A549 (cell line): ENCODE measurements around the gene SUGP1.

Experiments
- EHMT2 ChIP-seq: fragments of 200-600 bp; sonication (generic); IDR thresholded peaks from 2 replicates; pipeline ENCODE4 v1.6.1; 2016; ENCODE audit warnings: antibody characterized with exemption, low read depth, mild to moderate bottlenecking, moderate library complexity
- HDAC2 ChIP-seq: fragments of 200-600 bp; sonication (generic); IDR thresholded peaks from 2 replicates; pipeline ENCODE4 v1.6.1; 2016
- JUN ChIP-seq, 2 experiments: fragments of >200 bp; sonication (Bioruptor Twin); formaldehyde crosslinking; IDR thresholded peaks; 2 replicates in 1 of 2; 3 replicates in 1 of 2; pipeline ENCODE4 v1.6.1; 2016 to 2017
- POLR2A ChIP-seq: IDR thresholded peaks from 2 replicates; pipeline ENCODE4 v1.6.1; 2012; ENCODE audit warnings: mild to moderate bottlenecking, low read length
- TF ChIP-seq, protein P1 (sequence below): fragments of 150-350 bp; IDR thresholded peaks from 2 replicates; pipeline ENCODE4 v1.6.1; 2014; ENCODE audit warnings: low read depth, mild to moderate bottlenecking, low read length
- TF ChIP-seq, protein P2 (sequence below): fragments of 450-650 bp; IDR thresholded peaks from 2 replicates; pipeline ENCODE4 v1.6.1; 2014; ENCODE audit warnings: antibody characterized with exemption
- TF ChIP-seq, protein P3 (sequence below): fragments of >200 bp; sonication (Bioruptor Twin); formaldehyde crosslinking; IDR thresholded peaks from 3 replicates; pipeline ENCODE4 v1.5.1; 2016

DNA sequence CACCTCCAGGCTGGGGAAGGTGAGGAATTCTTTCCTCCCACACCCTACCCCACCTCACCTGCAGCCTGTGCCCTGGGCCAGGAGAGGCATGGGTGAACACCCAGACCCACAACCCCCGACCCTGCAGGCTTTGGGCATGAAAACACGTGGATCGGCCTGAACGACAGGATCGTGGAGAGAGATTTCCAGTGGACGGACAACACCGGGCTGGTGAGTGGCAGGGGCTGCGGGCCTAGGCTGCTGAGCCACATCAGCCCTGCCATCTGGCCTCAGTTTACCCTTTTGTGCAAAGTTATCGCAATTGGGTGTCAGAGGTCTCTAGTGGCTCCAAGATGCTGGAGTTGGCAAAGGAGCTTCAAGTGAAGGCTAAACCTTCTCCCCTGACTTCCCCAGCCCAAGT lies 79.8 kb downstream of the SUGP1 start:
- TF ChIP-seq HDAC2 (no peak), POLR2A (no peak), EHMT2 (no peak), JUN (IDR thresholded peaks at IDR 0.05) (no peak)
- TF ChIP-seq, protein P1, sequence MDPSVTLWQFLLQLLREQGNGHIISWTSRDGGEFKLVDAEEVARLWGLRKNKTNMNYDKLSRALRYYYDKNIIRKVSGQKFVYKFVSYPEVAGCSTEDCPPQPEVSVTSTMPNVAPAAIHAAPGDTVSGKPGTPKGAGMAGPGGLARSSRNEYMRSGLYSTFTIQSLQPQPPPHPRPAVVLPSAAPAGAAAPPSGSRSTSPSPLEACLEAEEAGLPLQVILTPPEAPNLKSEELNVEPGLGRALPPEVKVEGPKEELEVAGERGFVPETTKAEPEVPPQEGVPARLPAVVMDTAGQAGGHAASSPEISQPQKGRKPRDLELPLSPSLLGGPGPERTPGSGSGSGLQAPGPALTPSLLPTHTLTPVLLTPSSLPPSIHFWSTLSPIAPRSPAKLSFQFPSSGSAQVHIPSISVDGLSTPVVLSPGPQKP, result no peak
- TF ChIP-seq, protein P2, sequence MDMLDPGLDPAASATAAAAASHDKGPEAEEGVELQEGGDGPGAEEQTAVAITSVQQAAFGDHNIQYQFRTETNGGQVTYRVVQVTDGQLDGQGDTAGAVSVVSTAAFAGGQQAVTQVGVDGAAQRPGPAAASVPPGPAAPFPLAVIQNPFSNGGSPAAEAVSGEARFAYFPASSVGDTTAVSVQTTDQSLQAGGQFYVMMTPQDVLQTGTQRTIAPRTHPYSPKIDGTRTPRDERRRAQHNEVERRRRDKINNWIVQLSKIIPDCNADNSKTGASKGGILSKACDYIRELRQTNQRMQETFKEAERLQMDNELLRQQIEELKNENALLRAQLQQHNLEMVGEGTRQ, result no peak
- TF ChIP-seq, protein P3, sequence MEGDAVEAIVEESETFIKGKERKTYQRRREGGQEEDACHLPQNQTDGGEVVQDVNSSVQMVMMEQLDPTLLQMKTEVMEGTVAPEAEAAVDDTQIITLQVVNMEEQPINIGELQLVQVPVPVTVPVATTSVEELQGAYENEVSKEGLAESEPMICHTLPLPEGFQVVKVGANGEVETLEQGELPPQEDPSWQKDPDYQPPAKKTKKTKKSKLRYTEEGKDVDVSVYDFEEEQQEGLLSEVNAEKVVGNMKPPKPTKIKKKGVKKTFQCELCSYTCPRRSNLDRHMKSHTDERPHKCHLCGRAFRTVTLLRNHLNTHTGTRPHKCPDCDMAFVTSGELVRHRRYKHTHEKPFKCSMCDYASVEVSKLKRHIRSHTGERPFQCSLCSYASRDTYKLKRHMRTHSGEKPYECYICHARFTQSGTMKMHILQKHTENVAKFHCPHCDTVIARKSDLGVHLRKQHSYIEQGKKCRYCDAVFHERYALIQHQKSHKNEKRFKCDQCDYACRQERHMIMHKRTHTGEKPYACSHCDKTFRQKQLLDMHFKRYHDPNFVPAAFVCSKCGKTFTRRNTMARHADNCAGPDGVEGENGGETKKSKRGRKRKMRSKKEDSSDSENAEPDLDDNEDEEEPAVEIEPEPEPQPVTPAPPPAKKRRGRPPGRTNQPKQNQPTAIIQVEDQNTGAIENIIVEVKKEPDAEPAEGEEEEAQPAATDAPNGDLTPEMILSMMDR, result no peak
